Mucosa of descending colon (tissue), 3 donors: ENCODE data around the gene LAMA5. TPM values are rescaled to one million over a fixed set of nuclear protein-coding genes. Genes with fewer than 3 reads are reported as not detected.

Experiments
- ATAC-seq: fragments of 200-7000 bp; cut with Tn5 transposase; one replicate; pipeline ENCODE4 v1.9.1; 2020; ENCODE audit warnings: mild to moderate bottlenecking, moderate library complexity
- DNase-seq, 3 donors: peaks; one replicate each; pipeline ENCODE4 v3.0.0-alpha.2; 2020
- H3K36me3 ChIP-seq: fragments of 200-600 bp; one replicate; pipeline ENCODE4 v1.8.0; 2021; ENCODE audit warnings: low read depth, mild to moderate bottlenecking
- H3K4me1 ChIP-seq: fragments of 200-600 bp; one replicate; pipeline ENCODE4 v1.8.0; 2021; ENCODE audit warnings: low read depth, mild to moderate bottlenecking
- H3K4me3 ChIP-seq: fragments of 200-600 bp; one replicate; pipeline ENCODE4 v1.8.0; 2021; ENCODE audit warnings: mild to moderate bottlenecking
- H3K9me3 ChIP-seq: fragments of 200-600 bp; one replicate; pipeline ENCODE4 v1.8.0; 2021; ENCODE audit warnings: mild to moderate bottlenecking
- intact Hi-C, 2 donors: fragments of 100-400 bp; cut with DNase I in 1 of 2; cut with micrococcal nuclease in 1 of 2; formaldehyde crosslinking; loops; one replicate each; pipeline versions ENCODE4 v1.11.0 to v1.11.1; 2022; cut with DNase I, micrococcal nuclease
- total RNA-seq, 3 donors: library from RNA; stranded (reverse); fragmentation: NEBNext Ultra II Directional in 2 of 3; extraction: Animal tissue kit (Norgen Biotek cat#: 25700) in 2 of 3; gene quantifications; one replicate each; pipeline versions ENCODE4 v1.2.1 to v1.2.4, GENCODE V29; 2021 to 2023
- TF ChIP-seq, protein P1 (sequence below): fragments of 200-600 bp; IDR thresholded peaks from one replicate; pipeline ENCODE4 v1.8.0; 2022; ENCODE audit warnings: antibody characterized with exemption, mild to moderate bottlenecking
- donor health status: DM: no; HTN: no; CAD: no; lungs with moderate emphysema.
- donor health status: DM: no; HTN: no; CAD: no.
- donor health status: DM: no; HTN: yes; CAD: no.

LAMA5 gene
- total RNA-seq, 3 donors from 2014 or later, result 21.8 to 335 (median 40.7) TPM

DNA sequence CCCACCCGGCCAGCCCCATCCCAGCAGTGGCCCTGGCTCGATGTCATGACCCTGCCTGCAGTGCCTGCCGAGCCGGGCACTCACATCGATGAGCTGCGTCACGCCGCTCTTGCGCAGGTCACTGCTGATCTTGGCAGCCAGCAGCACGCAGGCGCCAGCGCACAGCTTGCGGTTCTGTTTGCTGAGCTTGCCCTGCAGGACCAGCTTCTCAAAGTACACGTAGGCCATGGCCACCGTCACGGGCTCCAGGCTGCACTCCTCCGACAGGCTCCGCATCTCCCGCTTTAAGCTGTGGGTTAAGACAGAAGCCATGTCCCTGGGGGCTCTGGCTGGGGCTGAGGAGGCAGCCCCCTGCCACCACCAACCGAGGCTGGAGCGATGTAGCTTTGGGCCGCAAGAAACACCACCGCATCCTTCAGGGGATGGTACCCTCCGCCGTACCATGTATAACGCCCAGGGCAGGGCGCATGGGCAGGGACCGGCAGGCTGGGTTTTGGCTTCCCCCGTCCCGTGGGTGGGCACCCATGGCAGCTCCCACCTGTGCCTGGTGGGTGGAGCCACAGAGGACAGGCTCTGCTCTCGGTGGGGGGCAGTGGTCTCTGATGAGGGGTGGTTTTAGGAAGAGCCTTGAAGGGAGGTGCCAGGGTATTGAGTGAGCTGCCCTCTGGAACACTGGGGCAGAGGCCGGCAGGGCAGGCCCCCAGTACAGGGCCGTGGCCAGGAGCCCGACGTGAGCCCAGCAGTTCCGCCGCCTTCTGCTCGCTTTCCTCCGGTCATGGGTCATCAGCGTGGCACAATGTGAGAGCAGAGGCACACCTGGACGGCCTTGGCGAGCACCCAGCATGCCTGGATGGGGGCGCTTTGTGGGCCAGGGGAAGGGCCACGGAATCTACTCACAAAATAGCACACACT is 24.3 kb upstream of the LAMA5 start:
- DNase-seq (no peak), ATAC-seq (no peak)
- TF ChIP-seq, protein P1, sequence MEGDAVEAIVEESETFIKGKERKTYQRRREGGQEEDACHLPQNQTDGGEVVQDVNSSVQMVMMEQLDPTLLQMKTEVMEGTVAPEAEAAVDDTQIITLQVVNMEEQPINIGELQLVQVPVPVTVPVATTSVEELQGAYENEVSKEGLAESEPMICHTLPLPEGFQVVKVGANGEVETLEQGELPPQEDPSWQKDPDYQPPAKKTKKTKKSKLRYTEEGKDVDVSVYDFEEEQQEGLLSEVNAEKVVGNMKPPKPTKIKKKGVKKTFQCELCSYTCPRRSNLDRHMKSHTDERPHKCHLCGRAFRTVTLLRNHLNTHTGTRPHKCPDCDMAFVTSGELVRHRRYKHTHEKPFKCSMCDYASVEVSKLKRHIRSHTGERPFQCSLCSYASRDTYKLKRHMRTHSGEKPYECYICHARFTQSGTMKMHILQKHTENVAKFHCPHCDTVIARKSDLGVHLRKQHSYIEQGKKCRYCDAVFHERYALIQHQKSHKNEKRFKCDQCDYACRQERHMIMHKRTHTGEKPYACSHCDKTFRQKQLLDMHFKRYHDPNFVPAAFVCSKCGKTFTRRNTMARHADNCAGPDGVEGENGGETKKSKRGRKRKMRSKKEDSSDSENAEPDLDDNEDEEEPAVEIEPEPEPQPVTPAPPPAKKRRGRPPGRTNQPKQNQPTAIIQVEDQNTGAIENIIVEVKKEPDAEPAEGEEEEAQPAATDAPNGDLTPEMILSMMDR, result no peak
- no peak overlapping the region for H3K4me3 ChIP-seq
- intact Hi-C loops, result no loop called here
- H3K9me3 ChIP-seq, result no peaks in the 10 kb centered on the region
- peaks cover 11% of the 10 kb centered on the region for H3K4me1 ChIP-seq
- no peaks in the 10 kb centered on the region for H3K36me3 ChIP-seq

DNA sequence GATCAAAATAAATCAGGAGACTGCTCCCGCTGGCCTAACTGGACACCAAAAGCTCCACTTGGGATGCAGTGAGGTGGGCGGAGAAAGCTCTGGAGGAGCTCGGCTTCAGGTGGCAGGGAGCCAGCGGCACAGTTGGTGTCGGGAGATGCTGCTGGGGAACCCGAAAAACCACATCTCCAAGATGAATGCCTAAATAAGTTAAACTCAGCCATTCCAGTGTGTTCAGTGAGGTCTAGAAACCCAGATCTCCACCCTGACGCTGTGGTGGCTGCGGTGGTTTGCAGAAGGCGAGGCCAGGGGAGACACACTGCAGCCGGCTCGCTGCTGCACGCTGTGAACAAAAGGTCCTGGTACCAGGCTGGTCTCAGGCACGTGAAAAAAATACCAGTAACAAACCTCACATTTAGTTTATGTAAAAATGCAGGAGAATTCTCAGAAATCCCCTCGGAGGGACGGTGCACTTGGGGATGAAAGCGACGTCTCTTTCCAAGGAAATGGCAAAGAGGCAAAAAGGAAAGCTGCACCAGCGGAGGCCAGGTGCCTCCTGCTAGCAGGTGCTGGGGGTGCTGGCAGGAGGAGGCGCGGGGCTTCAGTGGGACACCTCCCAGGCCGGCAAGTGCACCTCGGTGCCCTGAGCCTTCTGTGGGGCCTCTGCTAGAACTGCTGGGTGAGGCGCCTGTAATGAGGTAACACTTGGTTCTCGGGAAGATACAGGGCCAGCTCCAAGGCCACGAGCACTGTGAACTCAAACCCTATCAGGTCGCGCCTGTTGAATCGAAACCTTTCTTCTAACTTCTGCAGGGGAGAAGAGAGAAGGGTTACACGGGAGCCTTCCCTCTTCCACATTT is 23.4 kb upstream of the LAMA5 start:
- H3K36me3 ChIP-seq, result no peaks in the 10 kb centered on the region
- TF ChIP-seq, protein P1, result no peak
- peaks cover 17% of the 10 kb centered on the region for H3K4me1 ChIP-seq
- no peak for DNase-seq
- H3K4me3 ChIP-seq, result no peak overlapping the region
- intact Hi-C loops, result no loop called here
- H3K9me3 ChIP-seq, result no peaks in the 10 kb centered on the region
- no peak for ATAC-seq

DNA sequence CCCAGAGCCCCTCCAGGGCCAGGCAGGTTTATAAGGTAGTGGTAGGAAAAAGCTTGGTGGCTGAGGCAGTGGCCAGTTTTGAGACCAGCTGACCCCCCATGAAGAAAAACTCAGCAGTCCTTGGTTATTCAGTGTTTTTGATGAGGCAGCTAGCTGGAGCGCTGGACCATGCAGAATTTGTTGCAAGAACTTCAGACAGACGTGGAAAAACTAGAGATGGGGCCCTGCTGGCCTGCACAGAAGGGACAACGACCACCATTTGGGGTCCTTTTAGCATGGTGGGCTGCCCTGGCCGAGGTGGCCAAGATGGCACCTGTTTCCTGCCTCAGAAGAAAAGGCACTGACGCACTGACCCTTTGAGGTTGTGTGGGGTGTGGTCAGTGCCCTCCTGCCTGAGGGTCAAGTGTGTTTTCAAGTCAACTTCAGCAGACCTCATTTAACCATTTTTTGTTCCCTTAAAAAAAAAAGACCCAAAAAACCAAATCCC is 22.5 kb upstream of the LAMA5 start:
- H3K36me3 ChIP-seq, result no peaks in the 10 kb centered on the region
- TF ChIP-seq, protein P1, result no peak
- no peaks in the 10 kb centered on the region for H3K9me3 ChIP-seq
- DNase-seq (no peak), ATAC-seq (no peak)
- peaks cover 22% of the 10 kb centered on the region for H3K4me1 ChIP-seq
- no peak overlapping the region for H3K4me3 ChIP-seq
- intact Hi-C loops, result loop anchor here (5.0 kb wide), 1 partner anchor 87 kb away; the partner anchor contains the start of gene ADRM1 (in 2 of the 2)

DNA sequence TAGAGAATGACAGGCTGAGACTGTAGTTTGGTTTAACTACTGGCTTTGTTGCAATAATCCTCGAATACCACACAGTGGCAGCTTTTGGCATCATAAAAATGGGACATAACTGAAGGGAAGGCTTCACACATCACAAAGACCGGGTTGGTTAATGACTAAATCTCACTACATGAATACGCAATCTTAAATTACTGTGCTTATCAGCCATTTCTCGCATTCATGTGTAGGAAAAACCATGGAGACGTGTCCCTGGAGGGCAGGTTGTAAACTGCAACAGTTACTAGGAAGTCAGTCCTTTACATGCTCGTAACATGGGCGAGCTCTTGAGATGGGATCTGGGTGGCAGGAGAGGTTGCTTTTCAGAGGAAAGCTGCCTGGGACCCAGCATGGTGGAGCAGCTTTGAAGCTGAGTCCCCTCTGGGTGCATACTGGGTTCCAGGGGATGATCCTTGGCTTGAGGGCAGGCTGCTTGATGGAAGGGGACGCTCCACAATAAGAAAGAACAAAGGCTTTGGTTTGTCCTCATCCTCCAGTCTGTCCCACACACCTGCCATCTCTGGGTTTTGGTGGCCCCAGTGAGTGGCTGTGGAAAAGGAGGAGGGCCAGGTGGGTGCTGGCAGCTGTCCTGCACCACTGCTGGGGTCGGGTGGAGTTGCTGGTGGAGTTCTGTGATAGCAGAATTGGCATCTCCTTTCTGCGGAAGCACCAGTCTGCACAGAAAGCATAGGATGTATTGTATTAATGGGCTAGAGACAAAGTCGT is 21.9 kb upstream of the LAMA5 start:
- no peaks in the 10 kb centered on the region for H3K36me3 ChIP-seq
- H3K4me3 ChIP-seq, result no peak overlapping the region
- ATAC-seq (no peak), DNase-seq (no peak)
- H3K9me3 ChIP-seq, result no peaks in the 10 kb centered on the region
- TF ChIP-seq, protein P1, result no peak
- intact Hi-C loops, result loop anchor here (5.0 kb wide), 1 partner anchor 87 kb away; the partner anchor contains the start of gene ADRM1 (in 2 of the 2)
- peaks cover 22% of the 10 kb centered on the region for H3K4me1 ChIP-seq
